ENCODE measurements around the gene RPLP1. TPM values are rescaled to one million over a fixed set of nuclear protein-coding genes. Genes with fewer than 3 reads are reported as not detected.

Gene RPLP1
- total and polyA plus RNA-seq, 3 donors from 2014 or later: 245 to 1,127 (median 513) TPM

- no peaks in the 10 kb centered on the region for H3K27me3 ChIP-seq
- 69% methylated on average over 3 of the region's 3 CpGs for WGBS, 2 donors
- H3K4me3 ChIP-seq: no peak overlapping the region
- intact Hi-C loops (cut with DNase I; ENCODE audit: low total_unique reads): no loop called here
- no peaks in the 10 kb centered on the region for H3K4me1 ChIP-seq
- DNase-seq: no peak
- TF ChIP-seq CTCF (IDR thresholded peaks at IDR 0.05) (no peak), POLR2A (IDR thresholded peaks at IDR 0.05) (no peak)
- no peak overlapping the region for H3K27ac ChIP-seq
- no peaks in the 10 kb centered on the region for H3K9me3 ChIP-seq
- H3K36me3 ChIP-seq (ENCODE audit: low read depth, missing control alignments): no peaks in the 10 kb centered on the region
Observed at GRCh38 chr15:69408841-69409240, 43.8 kb upstream of the RPLP1 start.

- no peaks in the 10 kb centered on the region for H3K9me3 ChIP-seq
- H3K27me3 ChIP-seq: no peaks in the 10 kb centered on the region
- H3K36me3 ChIP-seq (ENCODE audit: low read depth, missing control alignments): no peaks in the 10 kb centered on the region
- no peak overlapping the region for H3K4me3 ChIP-seq
- 72 to 79% methylated on average over 9 of the region's 9 CpGs for WGBS, 2 donors
- no peaks in the 10 kb centered on the region for H3K4me1 ChIP-seq
- peak; percentile 55 for DNase-seq
- intact Hi-C loops (cut with DNase I; ENCODE audit: low total_unique reads): no loop called here
- no peak overlapping the region for H3K27ac ChIP-seq
- TF ChIP-seq POLR2A (IDR thresholded peaks at IDR 0.05) (no peak), CTCF (IDR thresholded peaks at IDR 0.05) (no peak)
Observed at GRCh38 chr15:69410248-69410874, 42.3 kb upstream of the RPLP1 start.

GRCh38 chr15:69412274-69412673 lies 40.3 kb upstream of the RPLP1 start:
- H3K27ac ChIP-seq: no peak overlapping the region

GRCh38 chr15:69412701-69413100 lies 39.9 kb upstream of the RPLP1 start:
- no peak overlapping the region for H3K27ac ChIP-seq
- TF ChIP-seq CTCF (IDR thresholded peaks at IDR 0.05) (no peak), POLR2A (IDR thresholded peaks at IDR 0.05) (no peak)
- 78 to 91% methylated on average over 1 of the region's 1 CpG for WGBS, 2 donors
- no peak for DNase-seq
- intact Hi-C loops (cut with DNase I; ENCODE audit: low total_unique reads): no loop called here
- H3K27me3 ChIP-seq: no peaks in the 10 kb centered on the region
- H3K36me3 ChIP-seq (ENCODE audit: low read depth, missing control alignments): no peaks in the 10 kb centered on the region
- H3K4me3 ChIP-seq: no peak overlapping the region
- no peaks in the 10 kb centered on the region for H3K9me3 ChIP-seq
- no peaks in the 10 kb centered on the region for H3K4me1 ChIP-seq

More at GRCh38 chr15:69412274-69412673, 40.3 kb upstream of the RPLP1 start:
- H3K9me3 ChIP-seq: no peaks in the 10 kb centered on the region
- no peak overlapping the region for H3K4me3 ChIP-seq
- no peaks in the 10 kb centered on the region for H3K36me3 ChIP-seq (ENCODE audit: low read depth, missing control alignments)
- no peaks in the 10 kb centered on the region for H3K4me1 ChIP-seq
- no peak for DNase-seq
- intact Hi-C loops (cut with DNase I; ENCODE audit: low total_unique reads): no loop called here
- no peak for TF ChIP-seq CTCF (IDR thresholded peaks at IDR 0.05)
- TF ChIP-seq POLR2A (IDR thresholded peaks at IDR 0.05): no peak
- no peaks in the 10 kb centered on the region for H3K27me3 ChIP-seq

Measured in testis (tissue), 3 donors.